Esophagus muscularis mucosa (tissue), 4 donors: ENCODE results near the gene MPRIP.

ENCODE experiments used
- EP300 ChIP-seq: sonication (generic); formaldehyde crosslinking; IDR thresholded peaks from one replicate; pipeline ENCODE4 v1.6.1; 2017; ENCODE audit warnings: antibody characterized with exemption
- POLR2A ChIP-seq: fragments of 450-650 bp; IDR thresholded peaks from one replicate; pipeline ENCODE4 v1.6.1; 2017; ENCODE audit warnings: antibody characterized with exemption, moderate library complexity, mild to moderate bottlenecking, low read depth
- POLR2AphosphoS5 ChIP-seq, 2 donors: sonication (generic); formaldehyde crosslinking; IDR thresholded peaks; one replicate each; pipeline ENCODE4 v1.6.1; 2017; ENCODE audit warnings: antibody characterized with exemption in 2 of 2
- TF ChIP-seq, protein P1 (sequence below), 3 experiments: fragments of 200-600 bp in 2 of 3; fragments of 450-650 bp in 1 of 3; sonication (generic) in 2 of 3; IDR thresholded peaks; one replicate each; pipeline ENCODE4 v1.5.1; 2017 to 2019; ENCODE audit warnings: antibody characterized with exemption in 3 of 3, mild to moderate bottlenecking in 2 of 3, moderate library complexity in 1 of 3

- TF ChIP-seq, protein P1, sequence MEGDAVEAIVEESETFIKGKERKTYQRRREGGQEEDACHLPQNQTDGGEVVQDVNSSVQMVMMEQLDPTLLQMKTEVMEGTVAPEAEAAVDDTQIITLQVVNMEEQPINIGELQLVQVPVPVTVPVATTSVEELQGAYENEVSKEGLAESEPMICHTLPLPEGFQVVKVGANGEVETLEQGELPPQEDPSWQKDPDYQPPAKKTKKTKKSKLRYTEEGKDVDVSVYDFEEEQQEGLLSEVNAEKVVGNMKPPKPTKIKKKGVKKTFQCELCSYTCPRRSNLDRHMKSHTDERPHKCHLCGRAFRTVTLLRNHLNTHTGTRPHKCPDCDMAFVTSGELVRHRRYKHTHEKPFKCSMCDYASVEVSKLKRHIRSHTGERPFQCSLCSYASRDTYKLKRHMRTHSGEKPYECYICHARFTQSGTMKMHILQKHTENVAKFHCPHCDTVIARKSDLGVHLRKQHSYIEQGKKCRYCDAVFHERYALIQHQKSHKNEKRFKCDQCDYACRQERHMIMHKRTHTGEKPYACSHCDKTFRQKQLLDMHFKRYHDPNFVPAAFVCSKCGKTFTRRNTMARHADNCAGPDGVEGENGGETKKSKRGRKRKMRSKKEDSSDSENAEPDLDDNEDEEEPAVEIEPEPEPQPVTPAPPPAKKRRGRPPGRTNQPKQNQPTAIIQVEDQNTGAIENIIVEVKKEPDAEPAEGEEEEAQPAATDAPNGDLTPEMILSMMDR (IDR thresholded peaks at IDR 0.05) = no peak
- TF ChIP-seq POLR2A (no peak), EP300 (no peak), POLR2AphosphoS5 (IDR thresholded peaks at IDR 0.05) (no peak)
These were observed 20.6 kb downstream of the MPRIP start for GRCh38 chr17:17062866-17063265.
